GM18507 (cell line): ENCODE data around the gene CDH8.

Experiments
- DNase-seq: peaks from one replicate; pipeline ENCODE4 v3.0.0; 2011; ENCODE audit warnings: low read depth; ENCODE audit not compliant: insufficient read length; ENCODE audit errors: extremely low spot score
- FAIRE-seq: peaks from 2 replicates; lab custom pipeline; 2011; peaks lifted over from hg19 to GRCh38; lab: Jason Lieb, UNC

CDH8 gene

GRCh38 chr16:62035115-62036092 is 834 bp downstream of the CDH8 start:
- FAIRE-seq: no peak
- no peak for DNase-seq

- no peak for FAIRE-seq
These were observed 1.8 kb downstream of the CDH8 start for GRCh38 chr16:62034231-62035114.

GRCh38 chr16:62033065-62033464 is 3.2 kb downstream of the CDH8 start:
- FAIRE-seq: no peak

More at GRCh38 chr16:62034231-62035114, 1.8 kb downstream of the CDH8 start:
- no peak for DNase-seq

DNA sequence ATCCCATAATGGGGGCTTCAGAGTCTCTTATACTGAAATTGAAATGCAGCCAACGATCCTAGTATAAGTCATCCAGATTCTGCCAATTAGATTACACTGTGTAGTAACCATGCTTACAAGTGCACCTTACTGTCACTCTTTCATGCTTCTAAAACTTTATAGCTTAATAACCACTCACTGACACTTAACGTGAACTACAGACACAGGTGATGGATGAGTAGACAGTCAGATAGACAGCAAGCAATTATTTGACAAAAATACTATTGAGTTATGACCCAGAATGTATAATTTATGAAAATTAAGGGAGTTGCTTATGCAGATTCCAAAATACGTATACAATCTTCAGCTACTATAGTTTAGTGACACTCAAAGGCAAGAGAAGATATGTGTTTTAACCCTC is 6.3 kb downstream of the CDH8 start:
- FAIRE-seq (no peak), DNase-seq (no peak)

More at GRCh38 chr16:62033065-62033464, 3.2 kb downstream of the CDH8 start:
- DNase-seq: no peak

- DNase-seq (no peak), FAIRE-seq (no peak)
These were observed 13.6 kb downstream of the CDH8 start for GRCh38 chr16:62022688-62023087.

- no peak for FAIRE-seq
These were observed 15.1 kb downstream of the CDH8 start for GRCh38 chr16:62021161-62021581.

DNA sequence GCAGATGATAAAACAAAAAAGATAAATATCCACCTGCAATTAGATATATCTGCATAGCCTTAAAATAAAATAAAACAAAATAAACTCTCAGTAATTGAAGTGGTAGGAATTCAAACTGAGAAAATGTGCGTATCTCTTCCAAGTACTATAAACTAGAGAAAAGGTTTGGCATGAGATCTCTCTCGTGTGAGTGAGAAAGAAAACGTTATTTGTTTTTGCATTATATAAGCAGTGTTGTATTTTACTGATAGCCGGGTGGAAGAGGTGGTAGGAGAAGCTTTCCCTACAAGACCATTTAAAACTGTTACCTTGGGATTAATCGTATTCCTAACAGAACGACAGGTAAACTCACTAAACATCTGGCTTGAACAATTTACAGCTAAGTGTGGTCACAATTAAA is 15.6 kb downstream of the CDH8 start:
- FAIRE-seq (no peak), DNase-seq (no peak)

More at GRCh38 chr16:62021161-62021581, 15.1 kb downstream of the CDH8 start:
- no peak for DNase-seq

- DNase-seq (no peak), FAIRE-seq (no peak)
These were observed 16.4 kb downstream of the CDH8 start for GRCh38 chr16:62019851-62020250.

DNA sequence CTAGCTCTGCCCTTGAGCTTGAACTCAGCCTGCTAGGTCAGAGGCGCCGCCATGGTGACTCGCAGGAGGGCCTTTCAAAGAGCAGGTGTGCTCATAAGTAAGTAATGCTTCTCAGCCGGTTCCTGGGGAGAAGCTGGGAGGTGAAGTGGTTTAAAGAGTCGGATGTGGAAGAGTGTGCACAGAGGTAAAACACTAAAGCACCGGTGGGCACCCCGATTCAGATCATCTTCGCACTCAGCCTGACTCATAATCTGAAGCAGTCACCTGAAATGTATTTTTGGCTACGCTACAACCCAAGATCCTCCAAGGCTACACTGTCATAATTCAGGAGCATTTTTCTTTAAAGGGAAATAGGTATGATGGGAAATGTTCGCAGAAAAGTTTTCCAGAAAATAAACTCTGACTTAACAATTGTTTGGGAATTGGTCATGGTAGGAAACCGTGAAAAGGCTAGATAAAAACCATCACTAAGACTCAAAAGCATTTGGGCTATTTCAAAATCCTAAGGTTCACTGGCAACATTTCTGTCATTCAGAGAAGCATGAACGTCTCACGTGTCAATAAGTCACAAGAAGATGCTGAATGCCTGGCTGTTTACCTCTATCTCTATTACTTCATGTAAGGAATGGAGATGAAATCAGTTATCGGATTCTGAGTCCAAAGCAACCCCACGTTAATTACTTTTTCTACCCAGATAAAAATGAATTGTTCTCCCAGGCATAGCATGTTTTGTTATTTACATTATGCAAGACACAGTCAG is 17.8 kb downstream of the CDH8 start:
- no peak for FAIRE-seq
- DNase-seq: no peak

GRCh38 chr16:62014319-62014923 is 21.8 kb downstream of the CDH8 start:
- FAIRE-seq: no peak
- no peak for DNase-seq

- DNase-seq: no peak
- FAIRE-seq: no peak
These were observed 26.1 kb downstream of the CDH8 start for GRCh38 chr16:62010186-62010585.

- FAIRE-seq (no peak), DNase-seq (no peak)
These were observed 37.8 kb downstream of the CDH8 start for GRCh38 chr16:61998460-61998859.

- DNase-seq (no peak), FAIRE-seq (no peak)
These were observed 43.1 kb downstream of the CDH8 start for GRCh38 chr16:61993108-61993507.

DNA sequence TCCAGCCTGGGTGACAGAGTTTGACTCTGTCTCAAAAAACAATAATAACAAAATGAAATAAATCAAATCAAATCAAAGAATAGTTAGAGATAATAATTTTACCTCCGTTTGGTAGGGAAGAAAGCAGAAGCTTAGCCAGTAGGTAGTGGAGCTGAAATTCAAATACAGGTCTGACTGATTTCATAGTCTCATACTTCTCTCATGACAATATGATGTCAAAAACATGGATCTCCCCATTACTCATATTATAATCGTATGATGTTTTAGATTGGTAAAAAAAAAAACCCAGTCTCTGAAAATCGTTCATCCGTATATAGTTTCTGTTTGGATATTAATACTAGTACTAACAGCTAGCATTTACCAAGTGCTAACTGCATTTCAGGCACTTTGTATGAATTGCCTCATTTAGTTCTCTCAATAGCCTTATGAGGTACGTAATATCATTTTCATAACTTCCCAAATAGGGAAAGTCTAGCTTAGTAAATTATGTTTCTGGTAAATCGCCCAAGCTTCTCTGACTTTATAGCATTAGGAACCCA is 48.7 kb downstream of the CDH8 start:
- DNase-seq (no peak), FAIRE-seq (no peak)

GRCh38 chr16:61969077-61969382 is 67.2 kb downstream of the CDH8 start:
- DNase-seq (no peak), FAIRE-seq (no peak)

- FAIRE-seq (no peak), DNase-seq (no peak)
These were observed 67.8 kb downstream of the CDH8 start for GRCh38 chr16:61968242-61969076.

DNA sequence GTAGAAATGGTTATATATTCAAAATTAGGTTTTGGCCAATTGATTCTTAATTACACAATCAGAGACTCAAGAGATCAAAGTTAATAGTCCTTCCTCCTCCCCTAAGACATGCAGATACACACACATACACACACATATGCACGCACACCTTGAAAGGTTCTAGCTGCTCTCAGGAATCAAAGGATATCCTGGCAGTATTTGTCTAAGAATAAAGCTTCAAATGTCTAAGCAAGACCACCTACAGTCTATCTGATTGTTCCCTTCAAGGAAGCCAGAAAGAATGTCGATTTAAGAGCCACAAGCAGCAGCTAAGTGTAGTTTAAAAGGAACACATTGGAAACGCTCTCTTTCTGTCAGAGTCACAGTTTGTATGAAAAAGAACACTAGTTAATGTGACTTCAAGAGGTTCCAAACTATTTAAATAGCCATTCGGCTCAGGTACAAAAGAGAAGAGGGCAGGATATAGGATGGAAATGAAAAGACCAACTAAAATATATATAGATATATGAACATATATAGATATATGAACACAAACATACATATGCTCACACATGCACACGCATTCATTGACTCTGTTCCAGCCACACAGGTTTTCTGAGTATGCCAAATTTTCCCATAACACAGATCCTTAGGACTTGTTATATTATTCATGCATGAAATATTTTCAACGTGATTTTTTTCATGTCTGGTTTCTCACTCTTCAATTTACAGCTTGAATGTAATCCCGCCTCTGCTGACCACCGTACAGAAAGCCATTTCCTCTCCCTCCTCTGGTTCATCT is 79.0 kb downstream of the CDH8 start:
- DNase-seq (no peak), FAIRE-seq (no peak)
